Activated T-cell treated with anti-CD3 and anti-CD28 coated beads, Interleukin-2, amount 50 U/mL, for 72 hours (primary cell): ENCODE data around the gene CABP1. TPM values are rescaled to one million over a fixed set of nuclear protein-coding genes. Genes with fewer than 3 reads are reported as not detected.
"Not testable (repeated sequence)": the region's sequence is repeated elsewhere in the genome, so short reads cannot be mapped to it uniquely, and the experiment has no call there.

Experiments used
- ATAC-seq, 2 donors: fragments of 150-1000 bp; cut with Tn5 transposase; replicated peaks in 1 of 2; 2 replicates each; pipeline ENCODE4 v1.10.0; 2021; ENCODE audit warnings: moderate library complexity in 2 of 2, mild to moderate bottlenecking in 1 of 2
- DNase-seq, 2 donors: peaks; one replicate each; pipeline ENCODE4 v3.0.0; 2021 to 2022; ENCODE audit warnings: mixed read lengths in 1 of 2
- H3K27ac Mint-ChIP-seq: one replicate; pipeline ENCODE4 v1.8.0; 2022; ENCODE audit warnings: mild to moderate bottlenecking, moderate library complexity, mixed read lengths
- H3K27me3 Mint-ChIP-seq: one replicate; pipeline ENCODE4 v1.8.0; 2022; ENCODE audit warnings: low read depth, mixed read lengths
- H3K36me3 Mint-ChIP-seq, 2 donors: one replicate each; pipeline ENCODE4 v1.8.0; 2022; ENCODE audit warnings: mixed read lengths in 2 of 2, mild to moderate bottlenecking in 1 of 2; ENCODE audit not compliant: insufficient read depth in 2 of 2
- H3K4me1 Mint-ChIP-seq: one replicate; pipeline ENCODE4 v1.8.0; 2022; ENCODE audit warnings: low read depth, mixed read lengths
- H3K4me3 Mint-ChIP-seq, 2 donors: one replicate each; pipeline ENCODE4 v1.8.0; 2022; ENCODE audit warnings: mild to moderate bottlenecking in 2 of 2, mixed read lengths in 2 of 2, moderate library complexity in 2 of 2
- H3K9me3 Mint-ChIP-seq, 2 donors: one replicate each; pipeline ENCODE4 v1.8.0; 2022; ENCODE audit warnings: mixed read lengths in 2 of 2
- total RNA-seq, 2 donors: library from RNA; stranded (reverse); gene quantifications; one replicate each; pipeline ENCODE4 v1.2.3, GENCODE V29; 2022

The CABP1 gene
- 1 to 10 TPM in 1 of 2 donors, not detected in 1; 1.2 TPM for total RNA-seq

DNA sequence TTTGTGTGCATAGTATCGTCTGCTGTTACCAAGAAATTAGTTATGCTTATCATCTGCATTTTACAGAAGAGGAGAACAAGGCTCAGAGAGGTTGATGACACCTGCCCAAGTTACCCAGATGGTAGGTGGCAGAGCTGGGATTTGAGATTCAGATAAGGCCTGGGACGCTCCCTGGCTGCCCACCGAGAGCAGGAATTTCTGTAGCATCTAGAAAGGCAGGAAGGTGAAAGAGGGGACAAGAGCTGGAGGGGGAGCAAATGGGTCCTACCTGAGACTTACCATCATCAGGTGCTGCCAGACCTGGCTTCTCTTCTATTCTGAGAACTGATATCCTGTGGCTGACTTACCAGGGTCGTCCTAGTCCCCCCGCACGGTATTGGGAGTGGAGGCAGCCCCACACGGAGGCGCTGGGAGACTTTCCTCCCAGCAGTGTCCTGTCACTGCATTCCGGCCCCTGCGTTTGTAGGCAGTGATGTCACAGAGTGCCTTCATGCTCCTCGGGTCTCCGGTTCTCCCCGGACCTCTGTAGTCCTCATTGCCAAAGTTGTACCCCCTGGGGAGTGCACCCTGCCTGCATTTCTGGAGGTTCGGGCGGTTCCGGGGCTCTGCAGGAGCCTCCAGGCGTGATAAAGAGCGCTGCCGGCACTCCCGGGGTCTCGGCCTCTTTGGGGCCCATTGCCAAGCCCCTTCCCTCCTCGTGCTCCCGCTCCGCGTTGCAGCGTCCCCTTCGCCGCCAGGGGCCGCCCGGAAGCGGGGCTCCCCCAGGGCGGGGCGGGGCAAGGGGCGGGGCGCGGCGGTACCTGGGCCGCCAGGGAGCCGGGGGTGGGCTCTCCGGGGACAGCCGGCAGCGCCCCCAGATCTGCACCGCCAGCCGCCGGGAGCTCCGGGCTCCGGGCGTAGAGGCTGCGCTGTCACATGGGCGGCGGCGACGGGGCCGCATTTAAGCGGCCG, at the start of gene CABP1:
Gene CABP1 (plus strand): TSS at position 856 of the 951 bp plus-strand sequence. CDS start 60 bp downstream, at position 916.
- DNase-seq (peak; percentile 62 to 68), ATAC-seq (peak; percentile 86 to 90)
- Mint-ChIP-seq H3K4me3 (peak within 1 kb of the TSS; percentile 73 to 79), H3K27ac (no peak within 1 kb of the TSS), H3K9me3 (no peaks in the 10 kb centered on the region), H3K36me3 (no peaks in the 10 kb centered on the region), H3K27me3 (peaks cover 38% of the 10 kb centered on the region), H3K4me1 (peaks cover 6% of the 10 kb centered on the region)

DNA sequence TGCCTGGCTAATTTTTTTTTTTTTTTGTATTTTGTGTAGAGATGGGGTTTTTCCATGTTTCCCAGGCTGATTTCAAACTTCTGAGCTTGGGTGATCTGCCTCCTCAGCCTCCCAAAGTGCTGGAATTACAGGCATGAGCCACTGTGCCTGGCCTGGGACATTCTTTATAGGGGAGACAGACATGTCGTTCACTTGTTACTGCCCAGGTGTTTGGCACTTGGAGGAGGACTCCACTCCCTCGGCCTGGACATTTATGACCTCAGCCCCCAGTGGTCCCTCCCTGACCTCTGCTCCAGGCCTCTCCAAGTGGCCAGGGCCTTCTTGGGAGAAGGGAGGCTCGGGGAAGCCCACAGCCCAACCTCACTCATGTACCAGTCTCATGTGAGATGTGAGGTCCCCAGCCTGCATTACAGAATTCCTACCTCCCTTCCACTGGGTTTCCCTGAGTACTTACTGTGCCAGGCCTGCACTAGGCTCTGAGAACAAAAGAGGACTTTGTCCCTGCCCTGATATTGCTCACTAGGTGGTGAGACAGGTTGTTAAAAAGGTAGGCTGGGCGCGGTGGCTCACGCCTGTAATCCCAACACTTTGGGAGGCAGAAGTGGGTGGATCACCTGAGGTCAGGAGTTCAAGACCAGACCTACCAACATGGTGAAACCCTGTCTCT, 49.6 kb upstream of the CABP1 start:
- Mint-ChIP-seq H3K4me1 (no peaks in the 10 kb centered on the region), H3K9me3 (no peaks in the 10 kb centered on the region), H3K4me3 (no peak overlapping the region), H3K27me3 (no peaks in the 10 kb centered on the region), H3K36me3 (no peaks in the 10 kb centered on the region), H3K27ac (no peak overlapping the region)
- no peak for ATAC-seq
- DNase-seq: no peak

DNA sequence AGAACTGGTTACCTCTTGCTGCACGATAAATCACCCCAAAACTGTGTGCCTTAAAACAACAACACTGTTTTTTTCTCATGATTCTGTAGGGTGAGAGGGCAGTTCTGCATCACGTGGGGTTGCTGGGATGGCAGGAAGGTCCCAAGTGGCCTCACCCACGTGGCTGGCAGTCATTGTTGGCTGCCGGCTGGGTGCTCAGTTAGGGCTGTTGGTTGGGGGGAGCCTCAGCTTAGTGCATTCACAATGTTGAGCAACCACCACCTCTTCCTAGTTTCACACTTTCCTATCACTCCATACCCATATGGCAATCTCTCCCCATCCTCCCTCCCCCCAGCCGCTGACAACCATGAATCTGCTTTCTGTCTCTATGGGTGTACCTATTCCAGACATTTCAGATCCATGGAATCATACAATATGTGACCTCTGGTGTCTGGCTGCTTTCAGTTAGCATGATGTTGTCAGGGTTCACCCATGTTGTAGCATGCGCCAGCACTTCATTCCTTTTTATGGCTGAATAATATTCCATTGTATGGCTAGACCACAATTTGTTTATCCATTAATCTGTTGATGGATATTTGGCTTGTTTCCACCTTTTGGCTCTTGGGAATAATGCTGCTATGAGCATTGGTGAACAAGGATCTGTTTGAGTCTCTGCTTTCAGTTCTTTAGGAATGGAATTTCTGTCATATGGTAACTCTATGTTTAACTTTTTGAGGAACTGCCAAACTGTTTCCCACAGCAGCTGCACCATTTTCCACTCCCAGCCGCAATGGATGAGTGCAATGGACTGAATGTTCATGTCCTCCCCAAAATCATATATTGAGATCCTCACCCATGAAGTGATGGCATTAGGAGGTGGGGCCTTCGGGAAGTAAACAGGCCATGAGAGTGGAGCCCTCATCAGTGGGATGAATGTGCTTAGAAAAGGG, 48.0 kb upstream of the CABP1 start:
- no peaks in the 10 kb centered on the region for H3K4me1 Mint-ChIP-seq
- no peak for DNase-seq
- ATAC-seq: no peak
- no peaks in the 10 kb centered on the region for H3K27me3 Mint-ChIP-seq
- no peaks in the 10 kb centered on the region for H3K36me3 Mint-ChIP-seq
- no peak overlapping the region for H3K27ac Mint-ChIP-seq
- H3K4me3 Mint-ChIP-seq: no peak overlapping the region
- no peaks in the 10 kb centered on the region for H3K9me3 Mint-ChIP-seq

DNA sequence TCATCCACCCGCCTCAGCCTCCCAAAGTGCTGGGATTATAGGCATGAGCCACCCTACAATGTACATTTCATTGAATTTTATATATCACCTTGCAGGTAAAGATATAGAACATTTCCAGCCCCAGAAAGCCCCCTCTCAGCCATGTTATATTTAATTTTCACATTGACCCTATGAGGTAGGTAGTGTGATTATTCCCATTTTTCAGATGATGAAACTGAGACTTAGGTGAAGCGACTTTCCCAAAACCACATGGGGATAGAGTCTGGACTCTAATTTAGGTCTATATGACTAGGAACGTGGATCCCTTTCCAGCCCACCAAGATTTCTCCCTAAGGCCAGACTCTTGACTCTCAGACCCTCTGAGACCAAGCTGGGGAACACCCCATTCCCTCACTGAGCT, 43.5 kb upstream of the CABP1 start:
- Mint-ChIP-seq H3K9me3 (no peaks in the 10 kb centered on the region), H3K4me1 (no peaks in the 10 kb centered on the region), H3K27me3 (peaks cover 18% of the 10 kb centered on the region), H3K27ac (no peak overlapping the region), H3K36me3 (no peaks in the 10 kb centered on the region), H3K4me3 (no peak overlapping the region)
- no peak for ATAC-seq
- DNase-seq: no peak

DNA sequence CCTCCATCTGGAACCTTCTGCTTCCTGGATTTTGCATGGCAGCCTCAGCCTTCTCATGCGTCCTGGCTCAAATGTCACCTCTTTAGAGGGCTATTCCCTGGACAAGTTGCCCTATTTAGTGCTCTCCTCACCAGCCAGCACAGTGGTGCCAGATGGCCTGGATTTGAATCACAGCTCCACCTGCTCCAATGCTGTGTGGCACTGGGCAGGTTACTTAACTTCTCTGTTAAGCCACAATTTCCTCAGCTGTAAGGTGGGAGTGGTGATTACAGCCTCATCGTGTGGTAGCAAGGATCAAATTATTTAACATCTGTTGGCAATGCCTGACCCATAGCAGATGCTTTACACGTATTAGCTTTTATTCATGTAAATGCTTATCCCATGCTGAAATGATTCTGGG, 42.6 kb upstream of the CABP1 start:
- no peak for DNase-seq
- H3K4me3 Mint-ChIP-seq: no peak overlapping the region
- peaks cover 27% of the 10 kb centered on the region for H3K27me3 Mint-ChIP-seq
- H3K27ac Mint-ChIP-seq: no peak overlapping the region
- no peaks in the 10 kb centered on the region for H3K4me1 Mint-ChIP-seq
- no peaks in the 10 kb centered on the region for H3K36me3 Mint-ChIP-seq
- ATAC-seq: no peak
- H3K9me3 Mint-ChIP-seq: no peaks in the 10 kb centered on the region

DNA sequence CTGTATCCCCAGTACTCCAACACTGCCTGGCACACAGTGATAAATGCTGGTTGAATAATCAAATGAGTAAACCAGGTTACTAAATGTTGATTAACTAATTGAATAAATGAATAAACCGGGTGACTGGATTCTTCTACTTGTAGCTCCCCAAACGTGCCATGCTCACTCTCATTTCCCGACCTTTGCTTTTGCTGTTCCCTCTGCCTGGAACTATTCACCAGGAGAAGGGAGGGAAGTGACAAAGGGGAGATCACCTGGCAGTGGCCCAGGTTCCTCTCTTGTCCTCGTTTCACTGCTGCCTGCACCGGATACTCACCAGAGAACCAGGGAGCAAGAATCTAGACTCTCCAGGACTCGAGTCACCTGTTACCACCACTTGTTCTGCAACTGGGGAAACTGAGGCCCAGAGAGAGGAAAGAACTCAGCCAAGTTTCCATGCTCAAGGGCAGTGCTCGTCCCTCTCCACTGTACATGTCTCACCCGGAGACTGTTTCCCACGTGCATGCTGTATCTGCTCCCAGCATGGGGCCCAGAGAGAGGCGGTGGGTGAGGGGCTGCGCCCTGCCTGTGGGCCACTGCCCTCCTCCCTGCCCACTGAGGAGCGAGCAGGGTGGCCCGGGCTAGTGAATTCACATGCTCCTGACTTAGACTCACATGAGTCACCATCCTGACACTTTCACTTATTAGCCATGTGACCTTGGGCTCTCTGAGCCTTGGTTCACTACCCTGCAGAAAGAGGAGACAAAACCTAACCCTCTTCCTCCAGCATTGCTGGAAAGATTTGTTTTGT, 41.6 kb upstream of the CABP1 start:
- no peak for DNase-seq
- no peak overlapping the region for H3K27ac Mint-ChIP-seq
- H3K36me3 Mint-ChIP-seq: no peaks in the 10 kb centered on the region
- no peaks in the 10 kb centered on the region for H3K4me1 Mint-ChIP-seq
- H3K4me3 Mint-ChIP-seq: no peak overlapping the region
- H3K9me3 Mint-ChIP-seq: no peaks in the 10 kb centered on the region
- peaks cover 27% of the 10 kb centered on the region for H3K27me3 Mint-ChIP-seq
- ATAC-seq: no peak

DNA sequence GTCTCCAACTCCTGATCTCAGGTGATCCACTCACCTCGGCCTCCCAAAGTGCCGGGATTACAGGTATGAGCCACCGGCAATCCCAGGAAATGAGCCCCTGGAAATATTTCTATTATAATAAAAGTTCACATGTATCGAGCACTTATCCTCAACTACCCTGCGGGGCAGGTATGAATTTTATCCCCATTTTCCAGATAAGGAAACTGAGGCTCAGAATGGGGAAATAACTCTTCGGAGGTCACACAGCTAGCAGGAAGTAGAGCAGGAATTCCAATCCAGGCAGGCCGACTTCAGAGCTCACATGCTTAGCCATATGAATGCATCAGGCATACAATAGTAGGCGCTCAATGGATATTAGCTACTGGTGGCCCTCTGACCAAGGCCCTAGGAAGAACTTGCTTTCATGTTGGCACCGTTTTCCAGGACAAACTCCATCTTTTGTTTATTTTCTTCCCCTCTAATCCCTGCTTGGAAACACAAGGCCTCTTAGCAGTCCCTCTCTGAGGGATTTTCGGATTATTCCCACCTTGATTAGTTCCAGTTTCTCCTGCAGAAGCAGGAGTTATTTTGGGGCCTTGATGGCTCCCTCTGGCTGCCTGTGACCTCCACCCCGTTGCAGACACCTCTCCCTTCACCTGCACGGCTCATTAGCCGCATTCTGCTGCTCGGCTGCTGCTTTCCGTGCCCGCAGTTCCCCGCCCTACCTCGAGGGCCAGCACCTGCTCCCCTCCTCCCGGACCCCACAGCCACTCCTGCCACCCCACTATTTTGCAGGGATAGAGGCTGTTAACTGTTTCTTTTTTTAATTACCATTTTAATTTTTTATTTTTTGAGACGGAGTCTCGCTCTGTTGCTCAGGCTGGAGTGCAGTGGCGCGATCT, 40.5 kb upstream of the CABP1 start:
- Mint-ChIP-seq H3K4me1 (no peaks in the 10 kb centered on the region), H3K27me3 (peaks cover 27% of the 10 kb centered on the region), H3K36me3 (no peaks in the 10 kb centered on the region), H3K9me3 (no peaks in the 10 kb centered on the region), H3K4me3 (no peak overlapping the region), H3K27ac (no peak overlapping the region)
- no peak for DNase-seq
- no peak for ATAC-seq

DNA sequence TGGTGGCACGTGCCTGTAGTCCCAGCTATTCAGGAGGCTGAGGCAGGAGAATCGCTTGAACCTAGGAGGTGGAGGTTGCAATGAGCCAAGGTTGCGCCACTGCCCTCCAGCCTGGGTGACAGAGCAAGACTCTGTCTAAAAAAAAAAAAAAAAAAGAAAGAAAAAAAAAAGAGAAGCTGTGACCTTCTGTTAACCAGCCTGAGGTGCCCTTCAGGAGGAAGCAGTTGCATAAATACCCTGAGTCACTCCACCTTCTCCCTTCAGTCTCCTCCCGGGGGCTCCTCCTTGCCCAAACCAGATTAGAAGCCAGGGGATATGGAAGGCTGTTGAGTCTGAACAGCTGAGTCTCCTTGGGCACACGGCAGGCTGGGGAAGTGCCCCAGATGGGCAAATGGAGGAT, 38.0 kb upstream of the CABP1 start:
- not testable (repeated sequence) for H3K36me3 Mint-ChIP-seq, ATAC-seq, DNase-seq, H3K4me3 Mint-ChIP-seq, H3K9me3 Mint-ChIP-seq, H3K27ac Mint-ChIP-seq, H3K4me1 Mint-ChIP-seq
- H3K27me3 Mint-ChIP-seq: peaks cover 27% of the 10 kb centered on the region

DNA sequence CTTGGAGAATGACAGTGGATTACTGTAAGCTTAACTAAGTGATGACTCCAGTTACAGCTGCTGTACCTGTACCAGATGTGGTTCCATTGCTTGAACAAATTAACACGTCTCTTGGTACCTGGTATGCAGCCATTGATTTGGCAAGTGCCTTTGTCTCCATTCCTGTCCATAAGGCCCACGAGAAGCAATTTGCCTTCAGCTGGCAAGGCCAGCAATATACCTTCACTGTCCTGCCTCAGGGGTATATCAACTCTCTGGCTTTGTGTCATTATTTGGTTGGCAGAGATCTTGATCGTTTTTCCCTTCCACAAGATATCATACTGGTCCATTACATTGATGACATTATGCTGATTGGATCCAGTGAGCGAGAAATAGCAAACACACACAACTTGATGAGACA, 29.9 kb upstream of the CABP1 start:
- no peaks in the 10 kb centered on the region for H3K36me3 Mint-ChIP-seq

DNA sequence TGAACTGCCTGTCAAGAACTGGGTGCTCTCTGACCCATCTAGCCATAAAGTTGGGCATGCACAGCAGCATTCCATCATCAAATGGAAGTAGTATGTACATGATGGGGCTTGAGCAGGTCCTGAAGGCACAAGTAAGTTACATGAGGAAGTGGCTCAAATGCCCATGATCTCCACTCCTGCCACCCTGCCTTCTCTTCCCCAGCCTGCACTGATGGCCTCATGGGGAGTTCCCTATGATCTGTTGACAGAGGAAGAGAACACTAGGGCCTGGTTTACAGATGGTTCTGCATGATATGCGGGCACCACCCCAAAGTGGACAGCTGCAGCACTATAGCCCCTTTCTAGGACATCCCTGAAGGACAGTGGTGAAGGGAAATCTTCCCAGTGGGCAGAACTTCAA, 28.9 kb upstream of the CABP1 start:
- not testable (repeated sequence) for H3K4me3 Mint-ChIP-seq, H3K27ac Mint-ChIP-seq, H3K9me3 Mint-ChIP-seq, H3K27me3 Mint-ChIP-seq, H3K36me3 Mint-ChIP-seq, DNase-seq, ATAC-seq
- peaks cover 12% of the 10 kb centered on the region for H3K4me1 Mint-ChIP-seq

More for the DNA sequence above, 29.9 kb upstream of the CABP1 start:
- peaks cover 12% of the 10 kb centered on the region for H3K4me1 Mint-ChIP-seq
- no peak for ATAC-seq
- no peak for DNase-seq
- H3K9me3 Mint-ChIP-seq: no peaks in the 10 kb centered on the region
- H3K27ac Mint-ChIP-seq: no peak overlapping the region
- H3K4me3 Mint-ChIP-seq: no peak overlapping the region
- no peaks in the 10 kb centered on the region for H3K27me3 Mint-ChIP-seq

DNA sequence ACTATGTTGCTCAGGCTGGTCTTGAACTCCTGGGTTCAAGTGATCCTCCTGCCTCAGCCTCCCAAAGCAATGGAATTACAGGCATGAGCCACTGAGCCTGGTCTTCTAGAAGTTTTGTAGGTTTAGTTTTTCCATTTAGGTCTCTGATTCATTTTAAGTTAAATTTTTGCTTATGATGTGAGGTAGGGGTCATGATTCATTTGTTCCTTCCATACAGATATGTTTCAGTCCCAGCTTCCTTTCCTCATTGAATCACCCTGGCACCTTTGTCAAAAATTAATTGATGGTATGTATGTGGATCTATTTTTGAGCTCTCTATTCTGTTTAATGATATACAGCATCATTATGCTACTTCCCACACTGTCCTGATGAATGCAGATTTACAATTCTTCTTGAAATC, 25.6 kb upstream of the CABP1 start:
- ATAC-seq (peak in 1 of 2 donors; percentile 45), DNase-seq (no peak)
- peaks cover 9% of the 10 kb centered on the region for H3K27me3 Mint-ChIP-seq
- H3K4me1 Mint-ChIP-seq: peaks cover 12% of the 10 kb centered on the region
- H3K27ac Mint-ChIP-seq: peak overlapping the region; percentile 35
- no peak overlapping the region for H3K4me3 Mint-ChIP-seq
- no peaks in the 10 kb centered on the region for H3K9me3 Mint-ChIP-seq
- no peaks in the 10 kb centered on the region for H3K36me3 Mint-ChIP-seq
